Brain pericyte (primary cell): ENCODE measurements around the gene SFMBT1.

ENCODE experiments used
- DNase-seq: peaks from one replicate; pipeline ENCODE4 v3.0.0-alpha.2; 2012; ENCODE audit warnings: low read depth, low spot score

The SFMBT1 gene

GRCh38 chr3:52990637-52991036 lies 55.2 kb downstream of the SFMBT1 start:
- DNase-seq: no peak

DNA sequence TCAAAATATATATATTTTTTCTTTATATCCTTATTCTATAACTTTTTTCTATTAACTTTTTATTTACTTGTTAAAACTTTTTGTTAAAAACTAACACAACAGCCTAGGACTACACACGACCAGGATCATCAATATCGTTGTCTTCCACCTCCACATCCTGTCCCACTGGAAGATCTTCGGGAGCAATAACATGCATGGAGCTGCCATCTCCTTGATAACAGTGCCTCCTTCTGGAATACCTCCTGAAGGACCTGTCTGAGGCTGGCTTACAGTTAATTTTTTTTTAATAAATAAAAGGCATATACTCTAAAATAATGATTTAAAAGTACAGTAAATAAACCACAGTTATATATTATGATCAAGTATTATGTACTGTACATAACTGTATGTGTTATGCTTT lies 58.9 kb downstream of the SFMBT1 start:
- DNase-seq: no peak

DNA sequence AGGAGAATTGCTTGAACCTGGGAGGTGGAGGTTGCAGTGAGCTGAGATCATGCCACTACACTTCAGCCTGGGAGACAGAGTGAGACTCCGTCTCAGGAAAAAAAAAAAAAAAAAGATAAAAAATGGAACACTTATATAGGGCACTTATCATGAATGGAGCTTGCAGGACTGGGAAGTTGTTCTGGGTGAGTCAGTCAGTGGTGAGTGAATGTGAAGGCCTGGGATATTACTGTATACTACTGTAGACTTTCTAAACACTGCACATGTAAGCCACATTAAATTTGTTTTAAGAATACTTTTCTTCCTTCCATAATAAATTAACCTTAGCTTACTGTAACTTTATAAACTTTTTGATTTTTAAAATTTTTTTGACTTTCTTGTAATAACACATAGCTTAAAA lies 59.8 kb downstream of the SFMBT1 start:
- no peak for DNase-seq

DNA sequence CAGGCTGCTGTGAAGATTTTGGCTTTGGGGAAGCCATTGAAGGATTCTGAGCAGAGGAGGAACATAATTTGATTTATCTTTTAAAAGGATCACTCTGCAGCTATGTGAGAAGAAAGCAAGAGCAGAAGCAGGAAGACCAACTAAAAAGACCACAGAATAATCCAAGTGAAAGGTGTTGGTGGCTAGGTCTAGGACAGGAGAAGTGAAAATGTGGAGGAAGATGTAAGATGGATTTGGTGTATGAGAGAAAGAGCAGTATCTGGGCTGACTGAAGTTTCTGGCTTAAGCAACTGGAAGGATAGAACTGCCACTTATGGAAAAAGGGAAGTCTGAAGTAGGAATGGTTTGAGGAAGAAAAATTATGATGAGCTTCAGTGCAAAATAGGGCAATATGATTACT lies 62.0 kb downstream of the SFMBT1 start:
- DNase-seq: no peak

GRCh38 chr3:52983336-52983807 lies 62.5 kb downstream of the SFMBT1 start:
- no peak for DNase-seq

GRCh38 chr3:52982839-52983238 lies 63.0 kb downstream of the SFMBT1 start:
- no peak for DNase-seq

DNA sequence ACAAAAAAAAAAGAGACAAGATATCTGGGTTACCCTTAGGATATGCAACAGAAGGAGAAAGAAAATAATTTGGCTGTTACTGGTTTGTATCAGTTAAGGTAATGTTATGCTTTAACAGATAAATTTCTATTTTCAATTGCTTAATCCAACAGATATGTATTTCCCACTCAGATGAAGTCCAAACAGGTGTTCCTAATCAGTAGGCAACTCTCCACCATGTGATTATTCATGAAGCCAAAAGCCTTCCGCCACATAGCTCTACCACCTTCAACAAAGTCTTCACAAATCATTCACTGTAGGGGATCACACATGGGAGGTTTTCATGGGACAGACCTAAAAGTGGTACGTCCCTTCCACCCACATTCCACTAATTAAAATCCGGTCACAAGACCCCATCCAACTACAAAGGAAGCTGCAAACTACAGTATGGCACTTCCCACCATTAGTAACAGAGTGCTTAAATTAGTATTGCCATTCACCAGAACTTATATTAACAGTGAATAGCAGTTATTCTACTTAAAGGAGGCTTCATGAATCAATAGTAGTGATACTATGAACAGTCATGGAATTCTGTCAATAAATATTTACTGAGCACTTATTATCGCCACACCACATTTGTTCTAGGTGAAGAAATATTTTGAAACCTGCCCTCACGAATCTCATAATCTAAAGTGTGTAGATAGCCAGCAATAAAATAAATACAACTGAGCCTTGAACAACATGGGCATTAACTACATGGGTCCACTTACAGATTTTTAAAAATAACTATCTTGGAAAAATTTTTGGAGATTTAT lies 66.5 kb downstream of the SFMBT1 start:
- DNase-seq: no peak

- DNase-seq: no peak
Observed at GRCh38 chr3:52978109-52978754, 67.6 kb downstream of the SFMBT1 start.

DNA sequence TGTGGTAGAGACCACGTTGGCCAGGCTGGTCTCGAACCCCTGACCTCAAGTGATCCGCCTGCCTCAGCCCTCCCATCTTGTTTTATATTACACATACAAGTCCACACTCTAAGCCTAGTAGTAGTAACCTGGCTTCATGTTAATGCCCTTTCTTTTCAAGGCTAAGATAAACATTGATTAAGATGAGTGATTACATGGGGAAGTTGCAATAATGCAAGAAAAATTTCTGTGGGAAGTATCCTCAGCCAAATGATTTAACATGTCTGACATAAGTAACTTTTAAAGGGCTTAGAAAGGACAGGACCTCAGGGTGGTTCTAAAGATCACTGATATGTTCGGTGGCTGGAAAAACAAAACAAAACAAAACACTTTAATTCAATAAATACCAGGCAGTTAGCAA lies 72.1 kb downstream of the SFMBT1 start:
- no peak for DNase-seq

- no peak for DNase-seq
Observed at GRCh38 chr3:52971895-52972294, 74.0 kb downstream of the SFMBT1 start.

DNA sequence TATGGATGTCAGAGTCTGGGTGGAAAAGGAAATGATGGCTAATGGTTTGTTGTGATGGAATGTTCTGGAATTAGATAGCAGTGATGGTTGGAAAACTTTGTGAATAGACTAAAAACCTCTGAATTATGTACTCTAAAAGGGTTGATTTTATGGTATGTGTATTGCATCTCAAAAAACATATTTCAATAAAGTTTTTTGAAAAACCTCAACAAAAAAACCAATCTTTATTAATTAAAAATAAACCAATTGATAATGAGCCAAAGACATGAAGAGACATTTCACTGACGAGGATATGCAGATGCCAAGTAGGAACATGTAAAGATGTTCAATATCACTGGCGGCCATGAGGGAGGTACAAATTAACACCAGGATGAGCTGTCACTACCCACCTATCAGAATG lies 78.5 kb downstream of the SFMBT1 start:
- DNase-seq: no peak

DNA sequence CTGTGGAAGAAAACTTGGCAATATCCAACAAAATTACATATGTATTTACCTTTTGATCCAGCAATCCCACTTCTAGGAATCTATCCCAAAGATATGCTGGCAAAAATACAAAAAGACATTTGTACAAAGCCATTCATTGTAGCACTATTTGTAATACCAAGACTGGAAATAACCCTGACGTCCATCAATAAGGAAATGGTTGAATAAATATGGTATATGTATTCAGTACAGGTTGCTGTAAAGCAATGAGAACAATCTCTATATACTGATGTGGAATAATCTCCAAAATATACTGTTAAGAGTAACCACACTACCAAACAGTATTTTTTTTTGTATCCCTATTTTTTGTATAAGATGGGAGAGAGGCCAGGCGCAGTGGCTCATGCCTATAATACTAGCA lies 83.7 kb downstream of the SFMBT1 start:
- no peak for DNase-seq

DNA sequence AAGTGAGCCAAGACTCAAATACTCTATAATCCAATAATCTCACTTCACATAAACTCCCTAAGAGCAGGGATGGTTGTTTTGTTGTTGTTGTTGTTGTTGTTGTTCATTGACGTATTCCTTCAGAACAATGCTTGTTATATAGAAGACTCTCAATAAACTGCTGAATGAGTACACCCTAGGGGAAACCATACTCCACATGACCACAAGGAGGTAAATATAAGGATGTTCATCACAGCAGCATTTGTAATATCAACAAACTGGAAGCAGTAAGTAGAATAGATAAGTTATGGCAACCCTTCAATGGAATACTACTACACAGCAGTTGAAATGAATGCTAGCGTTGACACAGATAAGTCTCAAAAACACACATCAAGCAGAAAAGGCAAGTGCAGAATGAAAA lies 86.1 kb downstream of the SFMBT1 start:
- no peak for DNase-seq

DNA sequence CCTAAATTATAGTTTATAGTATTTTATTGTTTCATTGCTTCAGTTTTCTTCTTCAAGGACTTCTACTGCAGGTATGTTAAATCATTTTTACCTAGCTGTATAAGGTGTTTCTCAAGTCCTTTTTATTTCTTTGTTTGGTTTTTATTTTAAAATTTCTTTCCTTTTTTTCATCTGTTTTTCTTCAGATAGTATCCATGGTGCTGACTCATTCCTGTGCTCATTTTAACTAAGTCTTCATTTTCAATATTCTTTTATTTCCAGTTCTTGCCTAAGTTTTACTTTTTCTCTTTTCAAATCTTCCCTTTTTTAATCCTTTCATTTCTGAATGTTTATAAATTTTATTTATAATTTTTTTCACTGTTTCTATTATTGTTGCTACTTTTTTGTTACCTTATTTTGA lies 106.3 kb downstream of the SFMBT1 start:
- no peak for DNase-seq

GRCh38 chr3:52934630-52935530 lies 111.0 kb downstream of the SFMBT1 start:
- DNase-seq: no peak

DNA sequence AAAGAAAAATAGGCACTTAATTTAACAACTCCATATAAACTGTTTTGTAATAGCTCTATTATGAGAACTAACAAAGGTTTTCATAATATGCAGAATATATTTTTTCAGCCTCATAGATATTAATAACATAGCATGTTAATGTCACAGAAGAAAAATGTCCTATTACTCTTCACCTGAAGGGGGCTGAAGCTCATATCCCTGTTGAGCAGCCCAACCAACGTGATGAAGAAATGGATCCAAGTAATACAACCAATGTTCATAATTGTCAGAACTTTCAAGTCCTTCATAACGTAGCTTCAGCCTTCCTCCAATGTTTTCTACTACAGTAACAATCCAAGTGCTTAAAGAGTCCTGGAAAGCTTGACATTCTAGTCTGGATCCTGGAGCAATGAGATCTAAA lies 114.0 kb downstream of the SFMBT1 start:
- DNase-seq: no peak

GRCh38 chr3:52931328-52931727 lies 114.5 kb downstream of the SFMBT1 start:
- DNase-seq: no peak

DNA sequence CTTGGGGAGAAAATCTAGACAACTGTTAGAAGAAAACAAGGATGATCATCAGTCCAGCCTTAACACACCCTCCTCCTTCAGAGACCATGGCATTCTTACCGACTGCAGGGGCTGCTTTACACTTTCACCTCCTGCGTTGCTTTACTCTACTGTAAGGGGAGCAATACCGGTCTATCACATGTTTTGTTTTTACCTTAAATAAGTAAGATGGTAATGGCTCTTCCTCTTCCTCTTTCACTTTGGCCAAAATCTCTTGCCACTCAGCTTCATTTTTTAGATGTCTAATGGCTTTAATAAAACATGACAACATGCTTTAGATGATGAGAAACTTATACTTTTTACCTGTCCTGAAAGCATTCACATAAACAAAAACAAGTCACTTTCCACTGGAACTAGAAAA lies 115.1 kb downstream of the SFMBT1 start:
- no peak for DNase-seq

DNA sequence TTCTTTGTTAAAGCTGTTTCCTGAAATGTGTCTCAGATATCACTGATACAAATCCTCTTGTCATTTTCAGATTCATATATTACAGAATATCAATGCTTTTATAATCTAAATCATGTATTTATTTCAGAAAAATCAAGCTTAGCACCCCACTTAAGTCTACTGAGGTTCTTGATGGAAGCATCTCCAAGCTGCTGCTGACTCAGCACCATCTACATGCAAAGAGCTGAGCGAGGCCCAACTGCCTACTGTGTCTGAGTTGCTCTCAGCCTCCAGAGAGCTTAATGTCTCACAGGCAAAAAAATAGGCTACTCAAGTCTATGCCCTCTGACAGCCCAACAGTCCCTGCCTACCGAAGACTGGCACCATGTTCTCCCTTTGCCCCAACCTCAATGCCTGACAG lies 119.3 kb downstream of the SFMBT1 start:
- no peak for DNase-seq

- DNase-seq: no peak
Observed at GRCh38 chr3:52925405-52926313, 120.2 kb downstream of the SFMBT1 start.

- no peak for DNase-seq
Observed at GRCh38 chr3:52923963-52924362, 121.9 kb downstream of the SFMBT1 start.
